Activated CD4-positive, alpha-beta T cell treated with anti-CD3 and anti-CD28 coated beads, Interleukin-2, amount 50 U/mL, for 1 hour (primary cell): ENCODE data around the gene MRPS23.

Experiments used
- DNase-seq: peaks from one replicate; pipeline ENCODE4 v3.0.0-alpha.2; 2020

The MRPS23 gene

GRCh38 chr17:57849874-57850754, at the start of gene MRPS23:
MRPS23 (minus strand) TSS chr17:57850044; CDS start chr17:57850010, 34 bp downstream.
- peak; percentile 95 for DNase-seq

GRCh38 chr17:57899391-57899790, 49.5 kb upstream of the MRPS23 start:
- no peak for DNase-seq

- no peak for DNase-seq
Observed at GRCh38 chr17:57898487-57899311, 48.9 kb upstream of the MRPS23 start.

GRCh38 chr17:57895382-57896060, 45.7 kb upstream of the MRPS23 start:
- no peak for DNase-seq

- no peak for DNase-seq
Observed at GRCh38 chr17:57894848-57895247, 45.0 kb upstream of the MRPS23 start.

- no peak for DNase-seq
Observed at GRCh38 chr17:57892820-57893595, 43.2 kb upstream of the MRPS23 start.

- peak; percentile 77 for DNase-seq
Observed at GRCh38 chr17:57892146-57892819, 42.4 kb upstream of the MRPS23 start.

GRCh38 chr17:57890857-57891232, 41.0 kb upstream of the MRPS23 start:
- DNase-seq = no peak

GRCh38 chr17:57889892-57890856, 40.3 kb upstream of the MRPS23 start:
- no peak for DNase-seq

- DNase-seq = no peak
Observed at GRCh38 chr17:57889252-57889651, 39.4 kb upstream of the MRPS23 start.

- DNase-seq = no peak
Observed at GRCh38 chr17:57888311-57889216, 38.7 kb upstream of the MRPS23 start.

- DNase-seq = no peak
Observed at GRCh38 chr17:57887161-57887560, 37.3 kb upstream of the MRPS23 start.

GRCh38 chr17:57886020-57886419, 36.2 kb upstream of the MRPS23 start:
- DNase-seq = no peak

- no peak for DNase-seq
Observed at GRCh38 chr17:57885148-57885915, 35.5 kb upstream of the MRPS23 start.

GRCh38 chr17:57881783-57882351, 32.0 kb upstream of the MRPS23 start:
- DNase-seq = no peak

GRCh38 chr17:57881143-57881542, 31.3 kb upstream of the MRPS23 start:
- no peak for DNase-seq

- no peak for DNase-seq
Observed at GRCh38 chr17:57880086-57880456, 30.2 kb upstream of the MRPS23 start.

GRCh38 chr17:57879437-57880085, 29.7 kb upstream of the MRPS23 start:
- no peak for DNase-seq
